HepG2 (cell line): ENCODE measurements around the gene TMC4. TPM values are rescaled to one million over a fixed set of nuclear protein-coding genes. Genes with fewer than 3 reads are reported as not detected.
A peak's percentile ranks its signal among the peaks of the same experiment; 100 is the strongest.

Source experiments
- CCDC6 ChIP-seq: sonication (generic); formaldehyde crosslinking; IDR thresholded peaks from 2 replicates; pipeline ENCODE4 v1.8.1; 2022; ENCODE audit warnings: mild to moderate bottlenecking, missing genetic modification reagents, moderate library complexity
- CEBPG ChIP-seq: IDR thresholded peaks from 2 replicates; pipeline ENCODE4 v1.6.1; 2016
- CREB1 ChIP-seq, 2 experiments: fragments of 450-650 bp in 1 of 2; IDR thresholded peaks; 2 replicates each; pipeline ENCODE4 v1.6.1; 2016 to 2017; ENCODE audit warnings: control low read depth in 1 of 2, mild to moderate bottlenecking in 1 of 2, missing compliant biosample characterization in 1 of 2, missing genetic modification characterization in 1 of 2
- CTCF ChIP-seq: sonication (generic); formaldehyde crosslinking; IDR thresholded peaks from 2 replicates; pipeline ENCODE4 v1.5.0; 2020; ENCODE audit warnings: mild to moderate bottlenecking, missing genetic modification reagents, moderate library complexity
- EED ChIP-seq: sonication (generic); formaldehyde crosslinking; IDR thresholded peaks from 2 replicates; pipeline ENCODE4 v1.5.0; 2020; ENCODE audit warnings: mild to moderate bottlenecking, missing genetic modification reagents
- FOXP1 ChIP-seq, 2 experiments: fragments of 450-650 bp in 1 of 2; IDR thresholded peaks; 2 replicates each; pipeline ENCODE4 v1.6.1; 2017 to 2018; ENCODE audit warnings: antibody characterized with exemption in 1 of 2
- IKZF4 ChIP-seq: sonication (generic); formaldehyde crosslinking; IDR thresholded peaks from 2 replicates; pipeline ENCODE4 v1.5.1; 2020; ENCODE audit warnings: borderline replicate concordance, mild to moderate bottlenecking, low read depth, missing genetic modification reagents; ENCODE audit errors: not compliant biosample characterization
- KDM2A ChIP-seq: sonication (generic); formaldehyde crosslinking; IDR thresholded peaks from 2 replicates; pipeline ENCODE4 v1.4.0; 2020; ENCODE audit warnings: low read depth, missing genetic modification reagents, borderline replicate concordance
- KMT2B ChIP-seq: IDR thresholded peaks from 2 replicates; pipeline ENCODE4 v1.6.1; 2016; ENCODE audit warnings: missing genetic modification reagents, missing compliant biosample characterization
- MBD4 ChIP-seq: IDR thresholded peaks from 2 replicates; pipeline ENCODE4 v1.6.1; 2012; ENCODE audit warnings: low read length, inconsistent platforms, borderline replicate concordance
- MTA1 ChIP-seq: sonication (generic); formaldehyde crosslinking; IDR thresholded peaks from 2 replicates; pipeline ENCODE4 v1.4.0; 2020; ENCODE audit warnings: missing genetic modification reagents, mild to moderate bottlenecking, borderline replicate concordance
- NFYB ChIP-seq: sonication (generic); formaldehyde crosslinking; IDR thresholded peaks from 2 replicates; pipeline ENCODE4 v1.4.0; 2020; ENCODE audit warnings: missing genetic modification reagents
- REPIN1 ChIP-seq: sonication (generic); formaldehyde crosslinking; IDR thresholded peaks from 2 replicates; pipeline ENCODE4 v1.8.0; 2022; ENCODE audit warnings: missing genetic modification reagents, low read depth, mild to moderate bottlenecking, borderline replicate concordance
- ZNF530 ChIP-seq: sonication (generic); formaldehyde crosslinking; IDR thresholded peaks from 2 replicates; pipeline ENCODE4 v1.5.0; 2020; ENCODE audit warnings: low read depth, mild to moderate bottlenecking, missing genetic modification reagents
- ZNF556 ChIP-seq: sonication (generic); formaldehyde crosslinking; IDR thresholded peaks from 2 replicates; pipeline ENCODE4 v1.4.0; 2020; ENCODE audit warnings: mild to moderate bottlenecking, missing genetic modification reagents, borderline replicate concordance
- ZNF616 ChIP-seq: sonication (generic); formaldehyde crosslinking; IDR thresholded peaks from 2 replicates; pipeline ENCODE4 v1.5.0; 2020; ENCODE audit warnings: low read depth, mild to moderate bottlenecking, missing genetic modification reagents
- ZNF704 ChIP-seq: sonication (generic); formaldehyde crosslinking; IDR thresholded peaks from 2 replicates; pipeline ENCODE4 v1.8.1; 2023; ENCODE audit warnings: mild to moderate bottlenecking, inconsistent platforms, moderate library complexity, missing genetic modification reagents, borderline replicate concordance
- ZNF720 ChIP-seq: sonication (generic); formaldehyde crosslinking; IDR thresholded peaks from 2 replicates; pipeline ENCODE4 v1.4.0; 2020; ENCODE audit warnings: missing genetic modification reagents
- ZNF747 ChIP-seq: sonication (generic); formaldehyde crosslinking; IDR thresholded peaks from 2 replicates; pipeline ENCODE4 v1.8.1; 2023; ENCODE audit warnings: missing genetic modification reagents, mild to moderate bottlenecking, borderline replicate concordance
- ZNF788 ChIP-seq: sonication (generic); formaldehyde crosslinking; IDR thresholded peaks from 2 replicates; pipeline ENCODE4 v1.5.0; 2020; ENCODE audit warnings: mild to moderate bottlenecking, missing genetic modification reagents, borderline replicate concordance
- polyA plus RNA-seq, 8 experiments: library from polyadenylated mRNA; depleted of rRNA in 3 of 8; stranded (reverse) in 7 of 8; unstranded in 1 of 8; fragments of >200 nt; fragmentation: Illumina TruSeq in 4 of 8; extraction: Trizol in 4 of 8; gene quantifications; 2 replicates each; pipeline versions ENCODE4 v1.2.1 to v1.2.3, GENCODE V29; 2011 to 2016; ENCODE audit warnings: low read depth in 4 of 8, missing spikeins in 1 of 8, mixed read lengths in 1 of 8; ENCODE audit not compliant: insufficient read depth in 1 of 8
- total RNA-seq, 5 experiments: library from RNA; depleted of rRNA; stranded (reverse); fragments of >200 nt; fragmentation: Illumina TruSeq; extraction: Trizol; gene quantifications; 2 replicates each; pipeline ENCODE4 v1.2.3, GENCODE V29; 2016; ENCODE audit warnings: low read depth in 1 of 5
- TF ChIP-seq, protein P1 (sequence below), 2 experiments: sonication (generic) in 1 of 2; formaldehyde crosslinking in 1 of 2; IDR thresholded peaks; 2 replicates each; pipeline versions ENCODE4 v1.4.0 to v1.6.1; 2016 to 2020; ENCODE audit warnings: borderline replicate concordance in 1 of 2, low read depth in 1 of 2, mild to moderate bottlenecking in 1 of 2, missing genetic modification reagents in 1 of 2

TMC4 gene
- total and polyA plus RNA-seq, 2 of the 13 experiments (the other 11 are each of a cell fraction or from before 2014, with no cell fraction given): 0.13 to 0.24 TPM

GRCh38 chr19:54190503-54191010 is 17.6 kb upstream of the TMC4 start (continued):
- TF ChIP-seq ZNF704 (0 out of 2 replicates have a peak, but pooled peaks have one; percentile 36), ZNF556 (CRISPR knock-in tag) (0 out of 2 replicates have a peak, but pooled peaks have one; percentile 12), CEBPG (CRISPR knock-in tag) (no peak), MBD4 (no peak), NFYB (CRISPR knock-in tag) (peak; percentile 29; the same call in 1 of the 2 replicates), ZNF616 (CRISPR knock-in tag) (0 out of 2 replicates have a peak, but pooled peaks have one; percentile 3), CCDC6 (peak; percentile 54; the same call in 1 of the 2 replicates), MTA1 (CRISPR knock-in tag) (0 out of 2 replicates have a peak, but pooled peaks have one; percentile 11), ZNF747 (CRISPR knock-in tag) (peak; percentile 1; the same call in 1 of the 2 replicates), KMT2B (CRISPR knock-in tag) (no peak), ZNF788 (CRISPR knock-in tag) (no peak; the same call in 1 of the 2 replicates), ZNF720 (CRISPR knock-in tag) (no peak), EED (CRISPR knock-in tag) (no peak), ZNF530 (no peak), CREB1 (IDR thresholded peaks at IDR 0.05) (no peak), CREB1 (CRISPR knock-in tag; IDR thresholded peaks at IDR 0.05) (peak; percentile 48; the same call in 1 of the 2 replicates), IKZF4 (CRISPR knock-in tag) (no peak), KDM2A (CRISPR knock-in tag) (peak; percentile 3; the same call in 1 of the 2 replicates), CTCF (CRISPR knock-in tag) (peak; percentile 35), REPIN1 (no peak), FOXP1 (IDR thresholded peaks at IDR 0.05) (no peak), FOXP1 (CRISPR knock-in tag; IDR thresholded peaks at IDR 0.05) (no peak)
- TF ChIP-seq, protein P1, sequence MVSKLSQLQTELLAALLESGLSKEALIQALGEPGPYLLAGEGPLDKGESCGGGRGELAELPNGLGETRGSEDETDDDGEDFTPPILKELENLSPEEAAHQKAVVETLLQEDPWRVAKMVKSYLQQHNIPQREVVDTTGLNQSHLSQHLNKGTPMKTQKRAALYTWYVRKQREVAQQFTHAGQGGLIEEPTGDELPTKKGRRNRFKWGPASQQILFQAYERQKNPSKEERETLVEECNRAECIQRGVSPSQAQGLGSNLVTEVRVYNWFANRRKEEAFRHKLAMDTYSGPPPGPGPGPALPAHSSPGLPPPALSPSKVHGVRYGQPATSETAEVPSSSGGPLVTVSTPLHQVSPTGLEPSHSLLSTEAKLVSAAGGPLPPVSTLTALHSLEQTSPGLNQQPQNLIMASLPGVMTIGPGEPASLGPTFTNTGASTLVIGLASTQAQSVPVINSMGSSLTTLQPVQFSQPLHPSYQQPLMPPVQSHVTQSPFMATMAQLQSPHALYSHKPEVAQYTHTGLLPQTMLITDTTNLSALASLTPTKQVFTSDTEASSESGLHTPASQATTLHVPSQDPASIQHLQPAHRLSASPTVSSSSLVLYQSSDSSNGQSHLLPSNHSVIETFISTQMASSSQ (IDR thresholded peaks at IDR 0.05; ENCODE audit: low read depth): no peak
- TF ChIP-seq, protein P1 (CRISPR knock-in tag; IDR thresholded peaks at IDR 0.05; ENCODE audit: borderline replicate concordance): 0 out of 2 replicates have a peak, but pooled peaks have one; percentile 39
